ENCODE data around the gene MAN1C1.

DNA sequence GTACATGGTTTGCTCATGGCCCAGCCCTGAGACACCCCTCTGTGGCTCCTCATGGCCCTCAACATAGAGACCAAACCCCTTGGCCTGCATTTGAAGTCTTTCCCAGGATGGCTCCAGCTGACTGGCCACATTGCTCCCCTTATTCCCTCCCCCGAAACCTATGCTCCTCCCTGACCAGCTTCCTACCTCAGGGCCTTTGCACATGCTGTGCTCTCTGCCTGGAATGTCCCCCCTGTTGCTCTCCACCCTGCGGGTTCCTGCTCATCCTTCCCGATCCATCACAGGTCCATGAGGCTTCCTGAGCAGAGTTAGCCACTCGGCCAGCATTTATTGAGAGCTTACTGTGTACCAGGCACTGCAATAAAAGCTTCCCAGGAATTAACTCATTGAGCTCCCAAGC lies 112.5 kb downstream of the MAN1C1 start:
- TF ChIP-seq, protein P1, sequence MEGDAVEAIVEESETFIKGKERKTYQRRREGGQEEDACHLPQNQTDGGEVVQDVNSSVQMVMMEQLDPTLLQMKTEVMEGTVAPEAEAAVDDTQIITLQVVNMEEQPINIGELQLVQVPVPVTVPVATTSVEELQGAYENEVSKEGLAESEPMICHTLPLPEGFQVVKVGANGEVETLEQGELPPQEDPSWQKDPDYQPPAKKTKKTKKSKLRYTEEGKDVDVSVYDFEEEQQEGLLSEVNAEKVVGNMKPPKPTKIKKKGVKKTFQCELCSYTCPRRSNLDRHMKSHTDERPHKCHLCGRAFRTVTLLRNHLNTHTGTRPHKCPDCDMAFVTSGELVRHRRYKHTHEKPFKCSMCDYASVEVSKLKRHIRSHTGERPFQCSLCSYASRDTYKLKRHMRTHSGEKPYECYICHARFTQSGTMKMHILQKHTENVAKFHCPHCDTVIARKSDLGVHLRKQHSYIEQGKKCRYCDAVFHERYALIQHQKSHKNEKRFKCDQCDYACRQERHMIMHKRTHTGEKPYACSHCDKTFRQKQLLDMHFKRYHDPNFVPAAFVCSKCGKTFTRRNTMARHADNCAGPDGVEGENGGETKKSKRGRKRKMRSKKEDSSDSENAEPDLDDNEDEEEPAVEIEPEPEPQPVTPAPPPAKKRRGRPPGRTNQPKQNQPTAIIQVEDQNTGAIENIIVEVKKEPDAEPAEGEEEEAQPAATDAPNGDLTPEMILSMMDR (IDR thresholded peaks at IDR 0.05), result no peak
- no peak for TF ChIP-seq POLR2A (IDR thresholded peaks at IDR 0.05)
